Stomach (tissue), 4 donors: Measurements from ENCODE around the gene DOC2B.

Experiments used
- POLR2A ChIP-seq, 4 donors: fragments of 450-650 bp; IDR thresholded peaks; one replicate each; pipeline ENCODE4 v1.6.1; 2016; ENCODE audit warnings: antibody characterized with exemption in 4 of 4, control low read depth in 2 of 4, mild to moderate bottlenecking in 1 of 4, moderate library complexity in 1 of 4
- POLR2AphosphoS5 ChIP-seq, 3 donors: sonication (generic); formaldehyde crosslinking; IDR thresholded peaks; one replicate each; pipeline ENCODE4 v1.6.1; 2016; ENCODE audit warnings: antibody characterized with exemption in 3 of 3
- TF ChIP-seq, protein P1 (sequence below), 7 experiments: fragments of 450-650 bp in 4 of 7; fragments of 200-600 bp in 3 of 7; sonication (generic) in 3 of 7; IDR thresholded peaks; one replicate each; pipeline ENCODE4 v1.5.1; 2016 to 2019; ENCODE audit warnings: antibody characterized with exemption in 7 of 7, control low read depth in 2 of 7, mild to moderate bottlenecking in 1 of 7

DNA sequence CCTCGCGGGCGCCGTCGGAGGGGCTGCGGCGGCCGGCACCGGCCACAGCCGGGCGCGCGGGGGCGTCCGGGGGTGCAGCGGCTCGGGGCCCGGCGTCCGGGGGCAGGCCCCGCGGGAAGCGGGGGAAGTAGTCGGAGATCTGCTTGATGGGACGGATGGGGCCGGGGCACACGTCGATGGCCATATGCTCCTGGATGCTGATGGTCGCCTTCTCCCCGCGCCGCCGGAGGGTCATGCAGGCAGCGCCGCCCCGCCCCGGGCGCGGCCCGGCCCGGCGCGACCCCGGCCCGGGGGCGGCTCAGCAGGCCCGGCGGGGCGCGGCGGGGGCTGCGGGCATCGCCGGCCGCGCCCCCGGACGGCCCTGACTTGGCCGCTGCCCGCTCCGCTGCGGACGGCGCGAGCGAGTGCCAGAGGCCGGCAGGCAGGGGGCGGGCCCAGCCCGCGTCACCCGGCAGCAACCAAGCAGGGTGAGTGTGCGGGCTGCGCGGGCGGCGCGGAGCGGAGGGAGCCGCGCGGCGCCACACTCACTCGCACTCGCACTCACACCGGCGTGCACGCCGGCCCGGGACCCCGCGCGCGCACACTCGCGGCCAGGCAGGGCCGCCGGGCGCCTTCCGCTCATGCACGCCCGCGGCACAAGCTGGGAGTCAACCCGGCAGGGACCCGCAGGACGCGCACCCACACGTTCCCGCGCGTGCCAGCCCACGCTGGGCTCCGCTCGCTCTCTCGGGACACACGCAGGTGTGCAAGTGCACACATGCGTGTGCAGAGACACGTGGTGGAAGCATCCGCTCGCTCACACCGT, at the start of gene DOC2B:
- TF ChIP-seq, protein P1, sequence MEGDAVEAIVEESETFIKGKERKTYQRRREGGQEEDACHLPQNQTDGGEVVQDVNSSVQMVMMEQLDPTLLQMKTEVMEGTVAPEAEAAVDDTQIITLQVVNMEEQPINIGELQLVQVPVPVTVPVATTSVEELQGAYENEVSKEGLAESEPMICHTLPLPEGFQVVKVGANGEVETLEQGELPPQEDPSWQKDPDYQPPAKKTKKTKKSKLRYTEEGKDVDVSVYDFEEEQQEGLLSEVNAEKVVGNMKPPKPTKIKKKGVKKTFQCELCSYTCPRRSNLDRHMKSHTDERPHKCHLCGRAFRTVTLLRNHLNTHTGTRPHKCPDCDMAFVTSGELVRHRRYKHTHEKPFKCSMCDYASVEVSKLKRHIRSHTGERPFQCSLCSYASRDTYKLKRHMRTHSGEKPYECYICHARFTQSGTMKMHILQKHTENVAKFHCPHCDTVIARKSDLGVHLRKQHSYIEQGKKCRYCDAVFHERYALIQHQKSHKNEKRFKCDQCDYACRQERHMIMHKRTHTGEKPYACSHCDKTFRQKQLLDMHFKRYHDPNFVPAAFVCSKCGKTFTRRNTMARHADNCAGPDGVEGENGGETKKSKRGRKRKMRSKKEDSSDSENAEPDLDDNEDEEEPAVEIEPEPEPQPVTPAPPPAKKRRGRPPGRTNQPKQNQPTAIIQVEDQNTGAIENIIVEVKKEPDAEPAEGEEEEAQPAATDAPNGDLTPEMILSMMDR (IDR thresholded peaks at IDR 0.05), result no peak
- TF ChIP-seq POLR2A (IDR thresholded peaks at IDR 0.05), result no peak
- no peak for TF ChIP-seq POLR2AphosphoS5 (IDR thresholded peaks at IDR 0.05)
